ENCODE results near the gene VGLL4. TPM values are rescaled to one million over a fixed set of nuclear protein-coding genes. Genes with fewer than 3 reads are reported as not detected.
"Not testable (repeated sequence)": the region's sequence is repeated elsewhere in the genome, so short reads cannot be mapped to it uniquely, and the experiment has no call there.

The VGLL4 gene
- polyA plus RNA-seq, 3 donors, result 8.5 to 13.2 (median 10.0) TPM

- H3K9me3 ChIP-seq (replicated peaks in 1 of 2; ENCODE audit: control insufficient read depth in 1 of 2, insufficient read depth in 1 of 2, low read length in 2 of 2), result no peaks in the 10 kb centered on the region
- 88% methylated on average over 3 of the region's 3 CpGs for WGBS (ENCODE audit: insufficient coverage)
- intact Hi-C loops (cut with micrococcal nuclease), result no loop called here
- H3K4me1 ChIP-seq (ENCODE audit: control insufficient read depth in 1 of 2, insufficient read depth in 2 of 2, low read length in 2 of 2), result no peaks in the 10 kb centered on the region
- peak overlapping the region in 1 of 7 donors; percentile 35 for H3K27ac Mint-ChIP-seq
- no peak overlapping the region for H3K27ac ChIP-seq (ENCODE audit: low read depth in 1 of 2, low read length in 2 of 2)
- no peak overlapping the region for H3K4me3 Mint-ChIP-seq
- no peak overlapping the region for H3K4me2 ChIP-seq (replicated peaks; ENCODE audit: extremely low read depth, low read length, poor library complexity, severe bottlenecking)
- DNase-seq, result no peak
- peaks cover under 1% of the 10 kb centered on the region for H3K79me2 ChIP-seq (ENCODE audit: insufficient read depth, low read length)
- no peak overlapping the region for H2AFZ ChIP-seq (ENCODE audit: insufficient read depth, low read depth, low read length, poor library complexity, severe bottlenecking)
- no peaks in the 10 kb centered on the region for H3K27me3 Mint-ChIP-seq (ENCODE audit: low read depth in 3 of 3)
- TF ChIP-seq, protein P1, sequence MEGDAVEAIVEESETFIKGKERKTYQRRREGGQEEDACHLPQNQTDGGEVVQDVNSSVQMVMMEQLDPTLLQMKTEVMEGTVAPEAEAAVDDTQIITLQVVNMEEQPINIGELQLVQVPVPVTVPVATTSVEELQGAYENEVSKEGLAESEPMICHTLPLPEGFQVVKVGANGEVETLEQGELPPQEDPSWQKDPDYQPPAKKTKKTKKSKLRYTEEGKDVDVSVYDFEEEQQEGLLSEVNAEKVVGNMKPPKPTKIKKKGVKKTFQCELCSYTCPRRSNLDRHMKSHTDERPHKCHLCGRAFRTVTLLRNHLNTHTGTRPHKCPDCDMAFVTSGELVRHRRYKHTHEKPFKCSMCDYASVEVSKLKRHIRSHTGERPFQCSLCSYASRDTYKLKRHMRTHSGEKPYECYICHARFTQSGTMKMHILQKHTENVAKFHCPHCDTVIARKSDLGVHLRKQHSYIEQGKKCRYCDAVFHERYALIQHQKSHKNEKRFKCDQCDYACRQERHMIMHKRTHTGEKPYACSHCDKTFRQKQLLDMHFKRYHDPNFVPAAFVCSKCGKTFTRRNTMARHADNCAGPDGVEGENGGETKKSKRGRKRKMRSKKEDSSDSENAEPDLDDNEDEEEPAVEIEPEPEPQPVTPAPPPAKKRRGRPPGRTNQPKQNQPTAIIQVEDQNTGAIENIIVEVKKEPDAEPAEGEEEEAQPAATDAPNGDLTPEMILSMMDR (IDR thresholded peaks at IDR 0.05), result no peak
- H3K4me1 Mint-ChIP-seq, result peaks cover 12% of the 10 kb centered on the region
- peaks cover 73% of the 10 kb centered on the region for H4K20me1 ChIP-seq (ENCODE audit: insufficient read depth, low read length)
- no peak overlapping the region for H3K9ac ChIP-seq (ENCODE audit: insufficient read depth, low read length, poor library complexity, severe bottlenecking)
- peaks cover 45 to 62% of the 10 kb centered on the region in 2 donors for H3K36me3 Mint-ChIP-seq
- no peaks in the 10 kb centered on the region for H3K27me3 ChIP-seq (ENCODE audit: control insufficient read depth in 2 of 2, insufficient read depth in 2 of 2, low read length in 2 of 2)
- no peak overlapping the region for H3K4me3 ChIP-seq (replicated peaks in 1 of 3; ENCODE audit: low read depth in 2 of 3, low read length in 3 of 3)
- H3K36me3 ChIP-seq (replicated peaks in 1 of 2; ENCODE audit: control insufficient read depth in 1 of 2, insufficient read depth in 2 of 2, low read length in 2 of 2), result peaks cover 6 to 33% of the 10 kb centered on the region in 2 donors
- H3K9me3 Mint-ChIP-seq, result peaks cover 0 to 10% (median 0%) of the 10 kb centered on the region in 7 donors
These were observed 129.9 kb downstream of the VGLL4 start for GRCh38 chr3:11513817-11514135.

DNA sequence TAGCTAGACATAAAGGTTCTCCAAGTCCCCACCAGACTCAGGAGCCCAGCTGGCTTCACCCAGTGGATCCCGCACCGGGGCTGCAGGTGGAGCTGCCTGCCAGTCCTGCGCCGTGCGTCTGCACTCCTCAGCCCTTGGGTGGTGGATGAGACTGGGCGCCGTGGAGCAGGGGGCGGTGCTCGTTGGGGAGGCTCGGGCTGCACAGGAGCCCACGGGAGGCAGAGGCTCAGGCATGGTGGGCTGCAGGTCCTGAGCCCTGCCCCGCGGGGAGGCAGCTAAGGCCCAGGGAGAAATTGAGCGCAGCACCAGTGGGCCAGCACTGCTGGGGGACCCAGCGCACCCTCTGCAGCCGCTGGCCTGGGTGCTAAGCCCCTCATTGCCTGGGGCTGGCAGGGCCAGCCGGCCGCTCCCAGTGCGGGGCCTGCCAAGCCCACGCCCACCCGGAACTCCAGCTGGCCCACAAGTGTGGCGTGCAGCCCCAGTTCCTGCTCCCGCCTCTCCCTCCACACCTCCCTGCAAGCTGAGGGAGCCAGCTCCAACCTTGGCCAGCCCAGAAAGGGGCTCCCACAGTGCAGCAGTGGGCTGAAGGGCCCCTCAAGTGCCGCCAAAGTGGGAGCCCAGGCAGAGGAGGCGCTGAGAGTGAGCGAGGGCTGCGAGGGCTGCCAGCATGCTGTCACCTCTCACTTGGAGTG is 130.4 kb downstream of the VGLL4 start:
- H3K9me3 ChIP-seq (replicated peaks in 1 of 2; ENCODE audit: control insufficient read depth in 1 of 2, insufficient read depth in 1 of 2, low read length in 2 of 2); H3K27ac ChIP-seq (ENCODE audit: low read depth in 1 of 2, low read length in 2 of 2); H3K27me3 ChIP-seq (ENCODE audit: control insufficient read depth in 2 of 2, insufficient read depth in 2 of 2, low read length in 2 of 2); H3K79me2 ChIP-seq (ENCODE audit: insufficient read depth, low read length); H3K9ac ChIP-seq (ENCODE audit: insufficient read depth, low read length, poor library complexity, severe bottlenecking); H3K4me3 ChIP-seq (replicated peaks in 1 of 3; ENCODE audit: low read depth in 2 of 3, low read length in 3 of 3); H3K4me1 ChIP-seq (ENCODE audit: control insufficient read depth in 1 of 2, insufficient read depth in 2 of 2, low read length in 2 of 2); DNase-seq; H3K9me3 Mint-ChIP-seq; H2AFZ ChIP-seq (ENCODE audit: insufficient read depth, low read depth, low read length, poor library complexity, severe bottlenecking); H3K27me3 Mint-ChIP-seq (ENCODE audit: low read depth in 3 of 3); H3K4me3 Mint-ChIP-seq; H3K27ac Mint-ChIP-seq; H3K4me2 ChIP-seq (replicated peaks; ENCODE audit: extremely low read depth, low read length, poor library complexity, severe bottlenecking); intact Hi-C loops (cut with micrococcal nuclease): not testable (repeated sequence)
- peaks cover 45 to 63% of the 10 kb centered on the region in 2 donors for H3K36me3 Mint-ChIP-seq
- H3K36me3 ChIP-seq (replicated peaks in 1 of 2; ENCODE audit: control insufficient read depth in 1 of 2, insufficient read depth in 2 of 2, low read length in 2 of 2), result peaks cover 6 to 33% of the 10 kb centered on the region in 2 donors
- H4K20me1 ChIP-seq (ENCODE audit: insufficient read depth, low read length), result peaks cover 73% of the 10 kb centered on the region
- peaks cover 13% of the 10 kb centered on the region for H3K4me1 Mint-ChIP-seq
- WGBS (ENCODE audit: insufficient coverage), result 95% methylated on average over 18 of the region's 27 CpGs

DNA sequence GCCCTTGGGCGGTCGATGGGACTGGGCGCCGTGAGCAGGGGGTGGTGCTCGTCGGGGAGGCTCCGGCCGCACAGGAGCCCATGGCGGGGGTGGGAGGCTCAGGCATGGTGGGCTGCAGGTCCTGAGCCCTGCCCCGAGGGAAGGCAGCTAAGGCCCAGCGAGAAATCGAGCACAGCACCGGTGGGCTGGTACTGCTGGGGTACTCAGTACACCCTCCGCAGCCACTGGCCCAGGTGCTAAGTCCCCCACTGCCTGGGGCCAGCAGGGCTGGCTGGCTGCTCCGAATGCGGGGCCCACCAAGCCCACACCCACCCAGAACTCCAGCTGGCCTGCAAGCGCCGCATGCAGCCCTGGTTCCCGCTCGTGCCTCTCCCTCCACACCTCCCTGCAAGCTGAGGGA is 132.1 kb downstream of the VGLL4 start:
- H3K4me1 ChIP-seq (ENCODE audit: control insufficient read depth in 1 of 2, insufficient read depth in 2 of 2, low read length in 2 of 2); H3K27me3 Mint-ChIP-seq (ENCODE audit: low read depth in 3 of 3); H2AFZ ChIP-seq (ENCODE audit: insufficient read depth, low read depth, low read length, poor library complexity, severe bottlenecking); H3K4me3 ChIP-seq (replicated peaks in 1 of 3; ENCODE audit: low read depth in 2 of 3, low read length in 3 of 3); H3K27ac ChIP-seq (ENCODE audit: low read depth in 1 of 2, low read length in 2 of 2); H3K27ac Mint-ChIP-seq; DNase-seq; H3K9me3 ChIP-seq (replicated peaks in 1 of 2; ENCODE audit: control insufficient read depth in 1 of 2, insufficient read depth in 1 of 2, low read length in 2 of 2); H3K79me2 ChIP-seq (ENCODE audit: insufficient read depth, low read length); H3K27me3 ChIP-seq (ENCODE audit: control insufficient read depth in 2 of 2, insufficient read depth in 2 of 2, low read length in 2 of 2); intact Hi-C loops (cut with micrococcal nuclease); H3K4me2 ChIP-seq (replicated peaks; ENCODE audit: extremely low read depth, low read length, poor library complexity, severe bottlenecking); H3K9ac ChIP-seq (ENCODE audit: insufficient read depth, low read length, poor library complexity, severe bottlenecking); H3K4me3 Mint-ChIP-seq: not testable (repeated sequence)
- over 99% methylated on average over 14 of the region's 20 CpGs for WGBS (ENCODE audit: insufficient coverage)
- H3K36me3 Mint-ChIP-seq, result peaks cover 47 to 60% of the 10 kb centered on the region in 2 donors
- Histone ChIP-seq H3K36me3 (replicated peaks in 1 of 2; ENCODE audit: control insufficient read depth in 1 of 2, insufficient read depth in 2 of 2, low read length in 2 of 2) (peaks cover 6 to 41% of the 10 kb centered on the region in 2 donors), H4K20me1 (ENCODE audit: insufficient read depth, low read length) (peaks cover 67% of the 10 kb centered on the region)
- peaks cover 14% of the 10 kb centered on the region for H3K4me1 Mint-ChIP-seq
- H3K9me3 Mint-ChIP-seq, result peaks cover 0 to 11% (median 4%) of the 10 kb centered on the region in 7 donors
